Nephron (organoid): Measurements from ENCODE around the gene ANKRD39.

Experiments
- H3K27ac Mint-ChIP-seq, 3 experiments: 2 replicates each; pipeline ENCODE4 v1.8.0; 2020; ENCODE audit warnings: mixed read lengths in 3 of 3, mild to moderate bottlenecking in 2 of 3, moderate library complexity in 1 of 3
- H3K27me3 Mint-ChIP-seq: 2 replicates; pipeline ENCODE4 v1.8.0; 2021; ENCODE audit warnings: low read depth, mild to moderate bottlenecking, moderate library complexity, mixed read lengths
- H3K36me3 Mint-ChIP-seq: 2 replicates; pipeline ENCODE4 v1.8.0; 2020; ENCODE audit warnings: low read depth, mixed read lengths
- H3K4me1 Mint-ChIP-seq: 2 replicates; pipeline ENCODE4 v1.8.0; 2020; ENCODE audit warnings: mixed read lengths
- H3K4me3 Mint-ChIP-seq, 3 experiments: 2 replicates each; pipeline ENCODE4 v1.8.0; 2020; ENCODE audit warnings: mild to moderate bottlenecking in 3 of 3, mixed read lengths in 3 of 3, moderate library complexity in 2 of 3
- H3K9me3 Mint-ChIP-seq: 2 replicates; pipeline ENCODE4 v1.8.0; 2020; ENCODE audit warnings: mixed read lengths
- CTCF ChIP-seq, 3 experiments: fragments of 200-600 bp; sonication (generic); IDR thresholded peaks; one replicate each; pipeline ENCODE4 v1.5.0; 2021; ENCODE audit warnings: antibody characterized with exemption in 3 of 3; ENCODE audit not compliant: unreplicated experiment in 3 of 3

Gene ANKRD39

GRCh38 chr2:96824079-96824870 lies 33.5 kb downstream of the ANKRD39 start:
- H3K4me1 Mint-ChIP-seq: peaks cover 35% of the 10 kb centered on the region
- no peaks in the 10 kb centered on the region for H3K9me3 Mint-ChIP-seq
- no peak for TF ChIP-seq CTCF (IDR thresholded peaks at IDR 0.05; ENCODE audit: unreplicated experiment in 3 of 3)
- H3K36me3 Mint-ChIP-seq: peaks cover 12% of the 10 kb centered on the region
- no peak overlapping the region for H3K4me3 Mint-ChIP-seq
- H3K27ac Mint-ChIP-seq: peak overlapping the region; percentile 69 to 74 (median 73)
- no peaks in the 10 kb centered on the region for H3K27me3 Mint-ChIP-seq

GRCh38 chr2:96823198-96823597 lies 34.6 kb downstream of the ANKRD39 start:
- Mint-ChIP-seq H3K4me3 (no peak overlapping the region), H3K36me3 (peaks cover 8% of the 10 kb centered on the region), H3K9me3 (no peaks in the 10 kb centered on the region), H3K27me3 (peaks cover 4% of the 10 kb centered on the region), H3K4me1 (peaks cover 46% of the 10 kb centered on the region), H3K27ac (peak overlapping the region in 1 of 3 experiments; percentile 60)
- TF ChIP-seq CTCF (IDR thresholded peaks at IDR 0.05; ENCODE audit: unreplicated experiment in 3 of 3): no peak

- H3K9me3 Mint-ChIP-seq: no peaks in the 10 kb centered on the region
- peak overlapping the region in 1 of 3 experiments; percentile 60 for H3K27ac Mint-ChIP-seq
- H3K4me1 Mint-ChIP-seq: peaks cover 46% of the 10 kb centered on the region
- H3K27me3 Mint-ChIP-seq: peaks cover 4% of the 10 kb centered on the region
- no peak overlapping the region for H3K4me3 Mint-ChIP-seq
- peaks cover 8% of the 10 kb centered on the region for H3K36me3 Mint-ChIP-seq
- no peak for TF ChIP-seq CTCF (IDR thresholded peaks at IDR 0.05; ENCODE audit: unreplicated experiment in 3 of 3)
Measured at GRCh38 chr2:96822786-96823185, 35.0 kb downstream of the ANKRD39 start.

DNA sequence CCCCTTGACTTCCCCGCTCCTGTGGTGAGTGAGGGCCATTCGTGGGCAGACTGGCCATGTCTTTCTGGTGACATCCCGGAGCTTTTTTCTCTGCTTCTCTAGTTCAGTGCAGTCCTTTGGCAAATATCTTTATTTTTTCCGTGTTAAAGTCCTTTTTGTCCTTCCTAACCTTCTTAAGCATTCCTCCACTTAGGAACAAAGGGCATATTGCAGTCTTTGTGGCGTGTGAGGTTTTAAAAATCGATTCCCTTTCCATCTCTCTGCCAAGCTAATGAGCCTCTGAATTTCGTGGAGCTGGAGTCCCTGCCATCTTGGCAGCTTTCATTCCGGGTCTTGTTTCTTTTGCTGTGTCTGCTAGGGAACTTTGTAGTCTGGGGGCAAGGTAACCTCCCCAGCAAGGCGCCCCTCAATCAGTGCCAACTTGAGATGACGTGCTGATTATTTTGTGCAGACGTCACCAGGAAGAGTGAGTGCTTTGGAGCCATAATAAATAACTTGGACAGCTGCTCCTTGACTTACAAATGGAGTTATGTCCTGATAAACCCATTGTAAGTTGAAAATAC lies 36.6 kb downstream of the ANKRD39 start:
- peaks cover 46% of the 10 kb centered on the region for H3K4me1 Mint-ChIP-seq
- H3K27ac Mint-ChIP-seq: no peak overlapping the region
- no peak for TF ChIP-seq CTCF (IDR thresholded peaks at IDR 0.05; ENCODE audit: unreplicated experiment in 3 of 3)
- H3K9me3 Mint-ChIP-seq: no peaks in the 10 kb centered on the region
- peak overlapping the region in 2 of 3 experiments; percentile 3 to 20 for H3K4me3 Mint-ChIP-seq
- H3K27me3 Mint-ChIP-seq: peaks cover 4% of the 10 kb centered on the region
- H3K36me3 Mint-ChIP-seq: peaks cover 8% of the 10 kb centered on the region

GRCh38 chr2:96819876-96820511 lies 37.8 kb downstream of the ANKRD39 start:
- Mint-ChIP-seq H3K4me1 (peaks cover 52% of the 10 kb centered on the region), H3K27ac (no peak overlapping the region), H3K9me3 (no peaks in the 10 kb centered on the region), H3K36me3 (peaks cover 8% of the 10 kb centered on the region), H3K27me3 (peaks cover 4% of the 10 kb centered on the region), H3K4me3 (peak overlapping the region in 1 of 3 experiments; percentile 14)
- no peak for TF ChIP-seq CTCF (IDR thresholded peaks at IDR 0.05; ENCODE audit: unreplicated experiment in 3 of 3)
